T-helper 1 cell (primary cell): Measurements from ENCODE around the gene ILK.

ENCODE experiments used
- DNase-seq, 5 donors: peaks; one replicate each; pipeline ENCODE4 v3.0.0-alpha.2; 2012 to 2020

ILK gene

DNA sequence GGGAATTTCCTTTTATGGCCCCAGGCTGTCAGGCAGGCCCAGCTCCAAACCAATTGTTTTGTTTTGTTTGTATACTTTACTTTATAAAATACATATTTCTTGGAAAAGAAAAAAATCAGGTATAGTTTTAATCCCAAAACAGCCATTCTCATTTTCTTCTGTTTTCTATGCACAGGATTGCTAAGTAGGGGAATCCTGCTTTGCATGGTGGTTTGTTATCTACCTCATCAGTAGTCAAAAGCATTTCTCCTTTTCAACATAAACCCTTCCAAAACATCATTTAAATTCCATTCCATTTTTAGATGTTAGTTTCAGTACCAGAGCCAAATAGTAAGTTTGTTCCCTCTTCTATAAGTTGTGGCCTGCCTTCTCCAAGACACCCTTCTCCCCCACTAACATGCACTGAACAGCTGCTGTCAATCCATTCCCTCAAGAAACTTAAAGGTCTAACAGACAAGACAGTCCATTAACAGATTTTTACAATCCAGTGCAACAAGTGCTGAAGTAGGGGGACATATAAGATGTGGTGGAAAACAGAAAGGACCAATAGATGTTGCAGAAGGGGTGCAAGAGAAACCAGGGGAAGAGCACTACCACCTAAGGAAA, 3.7 kb downstream of the ILK start:
- DNase-seq, result no peak

DNA sequence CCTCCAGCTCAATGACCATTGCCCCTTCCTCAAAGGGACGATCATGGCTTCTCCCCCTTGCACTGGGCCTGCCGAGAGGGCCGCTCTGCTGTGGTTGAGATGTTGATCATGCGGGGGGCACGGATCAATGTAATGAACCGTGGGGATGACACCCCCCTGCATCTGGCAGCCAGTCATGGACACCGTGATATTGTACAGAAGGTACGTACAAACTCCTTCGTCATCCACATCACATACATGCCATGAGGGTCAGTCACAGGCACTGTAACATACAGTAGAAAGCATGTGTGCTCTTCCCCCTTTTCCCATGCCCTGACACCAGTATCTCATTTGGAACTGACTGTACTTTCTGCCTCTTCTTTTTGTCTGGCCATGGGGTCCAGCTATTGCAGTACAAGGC, 4.4 kb downstream of the ILK start:
- DNase-seq, result no peak

DNA sequence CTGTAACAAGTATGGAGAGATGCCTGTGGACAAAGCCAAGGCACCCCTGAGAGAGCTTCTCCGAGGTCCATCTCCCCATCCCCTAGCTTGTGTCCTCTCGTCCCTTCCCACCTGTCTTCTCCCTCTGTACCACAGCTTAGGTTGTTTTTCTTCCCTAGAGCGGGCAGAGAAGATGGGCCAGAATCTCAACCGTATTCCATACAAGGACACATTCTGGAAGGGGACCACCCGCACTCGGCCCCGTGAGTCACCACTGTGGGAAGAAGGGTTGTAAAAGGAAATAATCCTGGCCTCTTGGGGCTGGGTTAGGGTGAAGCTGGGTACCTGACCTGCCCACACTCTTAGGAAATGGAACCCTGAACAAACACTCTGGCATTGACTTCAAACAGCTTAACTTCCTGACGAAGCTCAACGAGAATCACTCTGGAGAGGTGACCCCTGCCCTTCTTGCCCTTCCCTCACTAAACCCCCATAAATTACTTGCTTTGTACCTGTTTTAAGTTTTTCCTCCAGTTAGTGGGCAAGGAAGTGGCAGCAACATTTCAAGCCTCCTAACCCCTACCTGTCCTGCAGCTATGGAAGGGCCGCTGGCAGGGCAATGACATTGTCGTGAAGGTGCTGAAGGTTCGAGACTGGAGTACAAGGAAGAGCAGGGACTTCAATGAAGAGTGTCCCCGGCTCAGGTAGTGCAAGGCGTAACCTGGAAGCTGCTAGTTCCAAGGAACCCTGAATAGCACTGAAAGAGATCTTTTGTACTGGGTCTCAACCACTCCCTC, 5.3 kb downstream of the ILK start:
- no peak for DNase-seq

DNA sequence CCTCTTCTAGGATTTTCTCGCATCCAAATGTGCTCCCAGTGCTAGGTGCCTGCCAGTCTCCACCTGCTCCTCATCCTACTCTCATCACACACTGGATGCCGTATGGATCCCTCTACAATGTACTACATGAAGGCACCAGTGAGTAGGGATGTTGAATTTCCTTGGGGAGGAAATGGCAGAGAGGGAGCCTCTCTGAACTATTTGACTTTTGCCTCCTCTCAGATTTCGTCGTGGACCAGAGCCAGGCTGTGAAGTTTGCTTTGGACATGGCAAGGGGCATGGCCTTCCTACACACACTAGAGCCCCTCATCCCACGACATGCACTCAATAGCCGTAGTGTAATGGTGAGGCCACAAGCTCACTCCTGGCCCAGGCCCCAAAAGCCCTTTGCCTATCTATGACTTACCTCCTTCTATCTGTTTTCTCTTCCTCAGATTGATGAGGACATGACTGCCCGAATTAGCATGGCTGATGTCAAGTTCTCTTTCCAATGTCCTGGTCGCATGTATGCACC, 6.0 kb downstream of the ILK start:
- no peak for DNase-seq

DNA sequence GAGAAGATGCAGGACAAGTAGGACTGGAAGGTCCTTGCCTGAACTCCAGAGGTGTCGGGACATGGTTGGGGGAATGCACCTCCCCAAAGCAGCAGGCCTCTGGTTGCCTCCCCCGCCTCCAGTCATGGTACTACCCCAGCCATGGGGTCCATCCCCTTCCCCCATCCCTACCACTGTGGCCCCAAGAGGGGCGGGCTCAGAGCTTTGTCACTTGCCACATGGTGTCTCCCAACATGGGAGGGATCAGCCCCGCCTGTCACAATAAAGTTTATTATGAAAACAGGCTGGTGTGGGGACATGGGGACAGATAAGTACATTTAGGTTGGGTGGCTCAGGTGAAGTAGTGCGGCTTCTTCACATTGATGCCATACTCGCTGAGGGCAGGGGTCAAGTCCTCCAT, 7.0 kb downstream of the ILK start:
- DNase-seq, result no peak

DNA sequence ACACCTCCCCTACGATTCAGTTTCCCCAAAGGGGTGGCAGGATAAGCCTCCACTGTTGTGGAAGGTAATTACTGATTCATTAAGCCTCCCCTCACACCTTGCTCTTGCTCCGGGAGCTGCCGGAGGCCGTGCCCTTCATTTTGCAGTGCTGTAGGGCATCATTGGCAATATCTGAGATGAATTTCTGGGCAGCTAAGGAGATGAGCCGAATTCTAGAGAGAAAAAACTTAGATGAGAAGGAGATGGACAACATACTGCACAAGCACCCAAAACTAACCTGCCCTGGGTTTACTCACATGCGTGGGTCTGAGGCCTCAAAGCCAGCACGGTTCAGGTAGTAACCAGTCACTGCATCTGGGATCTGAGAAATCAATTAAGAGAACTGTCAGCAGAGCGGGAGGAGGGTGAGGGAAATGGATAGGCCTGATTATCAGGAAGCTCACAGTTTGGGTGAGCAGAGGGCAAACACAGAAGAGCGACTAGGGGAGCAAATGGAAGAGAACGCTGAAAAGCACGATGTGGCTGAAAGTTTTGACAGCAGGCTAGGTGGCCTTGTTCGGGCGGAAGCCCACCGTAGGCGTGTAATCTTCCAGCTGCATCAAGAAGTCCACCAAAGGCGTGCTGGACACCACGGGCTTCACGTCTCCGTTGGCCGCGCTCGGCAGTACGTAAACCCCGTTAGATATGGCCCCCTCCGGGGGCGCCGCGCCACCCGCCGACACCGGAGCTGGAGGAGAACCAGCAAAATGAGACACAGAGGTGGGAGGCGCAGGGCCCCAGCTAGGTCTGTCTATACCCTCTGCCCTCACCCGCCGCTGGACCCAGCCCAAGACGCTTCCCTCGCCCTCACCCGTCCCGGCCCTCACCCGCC, 7.8 kb downstream of the ILK start:
- DNase-seq, result peak in 1 of 5 donors; percentile 22

DNA sequence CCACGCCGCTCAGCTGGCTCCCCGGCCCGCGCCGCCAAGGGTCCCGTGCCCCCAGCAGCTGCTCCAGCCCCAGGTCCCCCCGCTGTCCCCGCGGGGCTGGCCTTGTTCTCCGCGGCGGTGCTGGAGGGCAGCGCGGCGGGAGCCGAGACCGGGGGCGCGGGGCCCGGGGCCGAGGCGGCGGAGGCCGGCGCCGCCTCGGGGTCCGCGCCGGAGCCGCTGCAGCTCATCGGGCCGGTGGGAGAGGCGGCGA, 8.3 kb downstream of the ILK start:
- DNase-seq, result peak in 1 of 5 donors; percentile 36

DNA sequence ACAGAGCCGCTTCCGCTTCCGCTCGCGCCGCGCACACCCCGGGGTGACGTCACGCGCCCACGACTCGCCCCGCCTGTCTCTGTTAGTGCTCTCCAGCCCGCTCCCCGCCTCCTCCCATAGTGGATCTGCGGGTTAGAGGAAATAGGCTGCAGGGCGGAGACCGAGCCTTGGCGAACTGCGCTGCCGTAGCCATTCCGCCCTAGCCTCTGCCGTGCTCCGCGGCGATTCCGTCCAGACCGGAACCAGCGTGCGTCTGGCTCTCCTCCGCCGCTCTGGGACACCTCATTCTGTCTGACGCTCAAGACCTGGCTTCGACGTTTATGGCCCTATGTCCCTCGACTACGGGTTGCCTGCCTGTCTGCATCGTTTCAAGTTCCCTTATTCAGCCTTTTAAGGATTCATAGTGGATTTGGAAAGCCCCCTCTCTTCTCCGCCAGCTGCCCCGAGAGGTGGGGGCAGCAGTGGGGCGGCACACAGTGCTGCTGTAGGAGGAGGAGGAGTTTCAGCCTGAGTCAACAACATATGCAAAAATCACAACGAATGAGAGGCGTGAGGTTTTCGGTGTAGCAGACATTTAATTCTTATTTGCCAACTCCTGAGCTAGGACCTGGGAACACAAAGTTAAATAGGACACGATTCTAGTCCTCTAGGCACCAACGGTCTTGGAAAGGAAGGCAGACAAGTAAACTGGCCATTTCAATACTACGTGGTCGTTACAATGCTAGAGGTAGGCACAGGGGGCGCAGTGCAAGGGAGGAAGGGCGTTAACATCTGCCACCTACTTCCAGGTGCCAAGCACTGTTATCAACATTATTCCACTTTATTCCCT, 8.9 kb downstream of the ILK start, which contains the start of gene TAF10:
TAF10 (minus strand) TSS at position 4 of the 829 bp plus-strand sequence. CDS start 27 bp downstream, outside the sequence.
- DNase-seq, result peak; percentile 92 to 96 (median 95)

DNA sequence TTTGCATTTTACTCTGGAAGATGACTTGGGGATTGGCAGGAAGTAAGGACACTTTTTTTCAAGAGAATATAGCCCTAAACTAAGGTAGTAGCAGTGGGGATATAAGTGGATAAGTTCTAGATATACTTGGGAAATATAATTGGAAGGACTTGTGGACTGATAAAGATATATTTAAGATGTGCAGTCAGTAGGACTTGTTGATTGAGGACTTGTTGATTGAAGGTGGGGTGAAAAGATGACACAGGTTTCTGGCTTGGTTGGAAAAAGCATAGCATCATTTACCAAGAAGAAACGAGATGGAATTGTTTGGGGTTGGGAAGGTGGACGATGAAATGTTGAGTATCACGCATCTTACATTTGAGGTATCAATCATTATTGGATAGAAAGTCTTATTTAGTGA, 9.9 kb downstream of the ILK start:
- DNase-seq, result no peak

DNA sequence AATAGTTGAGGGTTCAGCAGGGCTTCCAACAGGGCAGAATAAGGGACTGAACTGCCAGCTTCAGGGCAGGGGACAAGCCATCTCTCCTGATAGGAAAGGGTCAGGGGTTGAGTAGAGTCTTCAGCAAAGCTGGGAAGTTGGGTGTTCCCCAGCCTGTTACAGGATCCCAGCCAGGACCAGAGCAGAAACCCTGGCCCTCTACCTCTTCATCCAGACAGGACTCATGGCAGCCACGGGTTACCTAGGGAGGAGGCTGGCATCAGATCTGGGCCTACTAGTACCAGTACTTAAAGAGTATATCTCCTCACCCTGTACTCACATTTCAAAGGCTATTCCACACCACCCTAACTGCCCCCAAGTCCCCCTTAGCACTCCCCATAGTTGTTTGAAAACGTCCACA, 10.9 kb downstream of the ILK start:
- no peak for DNase-seq

DNA sequence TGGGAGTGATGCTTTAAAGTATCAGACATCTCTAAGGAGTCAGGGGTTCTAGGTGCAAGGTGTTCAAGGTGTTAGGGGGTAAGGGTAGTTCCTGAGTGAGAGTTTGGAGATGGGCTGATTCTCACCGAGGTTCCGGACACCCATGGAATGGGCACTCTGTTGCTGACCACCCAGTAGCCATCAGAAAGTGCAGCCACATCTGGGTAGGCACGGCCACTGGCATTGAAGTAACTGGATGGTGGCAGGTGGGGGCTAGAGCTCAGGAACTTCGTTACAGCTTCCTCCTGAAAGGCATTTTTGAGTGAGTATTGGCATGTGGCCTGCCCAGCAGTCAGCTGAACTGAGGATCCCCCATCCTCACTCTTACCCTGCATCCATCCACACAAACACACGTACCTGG, 11.5 kb downstream of the ILK start:
- no peak for DNase-seq

DNA sequence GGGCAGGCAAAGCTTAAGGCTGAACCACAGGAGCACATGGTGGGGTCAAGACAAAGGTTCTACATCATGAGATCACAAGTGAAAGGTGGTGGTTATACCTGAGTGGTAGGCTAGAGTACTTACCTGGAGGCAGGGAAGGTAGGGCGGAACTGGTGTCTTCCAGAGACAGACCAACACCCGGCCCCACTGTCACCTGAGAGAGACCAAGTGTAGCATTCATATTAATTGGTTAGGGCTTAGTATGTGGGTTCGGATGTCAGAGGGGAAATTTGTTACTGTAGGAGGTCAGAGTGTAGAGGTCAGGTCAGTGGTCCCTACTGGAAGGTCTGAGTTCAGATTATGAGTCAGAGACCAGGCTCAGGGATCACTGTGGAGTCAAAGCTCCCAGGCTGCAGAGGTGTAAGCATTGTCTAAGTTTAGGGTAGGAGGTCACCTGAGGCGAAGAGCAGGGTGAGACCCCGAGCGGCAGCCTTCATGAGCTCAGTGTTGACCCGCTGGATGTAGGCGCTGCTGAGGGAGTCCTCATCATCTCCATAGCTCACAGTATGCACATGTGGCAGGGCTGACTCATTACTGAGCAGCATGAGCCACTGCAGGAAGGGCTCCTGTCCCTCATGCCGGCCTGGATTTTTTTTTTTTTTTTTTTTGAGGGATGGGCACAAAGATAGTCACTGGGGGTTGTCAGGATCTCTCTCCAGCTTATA, 12.5 kb downstream of the ILK start:
- no peak for DNase-seq

DNA sequence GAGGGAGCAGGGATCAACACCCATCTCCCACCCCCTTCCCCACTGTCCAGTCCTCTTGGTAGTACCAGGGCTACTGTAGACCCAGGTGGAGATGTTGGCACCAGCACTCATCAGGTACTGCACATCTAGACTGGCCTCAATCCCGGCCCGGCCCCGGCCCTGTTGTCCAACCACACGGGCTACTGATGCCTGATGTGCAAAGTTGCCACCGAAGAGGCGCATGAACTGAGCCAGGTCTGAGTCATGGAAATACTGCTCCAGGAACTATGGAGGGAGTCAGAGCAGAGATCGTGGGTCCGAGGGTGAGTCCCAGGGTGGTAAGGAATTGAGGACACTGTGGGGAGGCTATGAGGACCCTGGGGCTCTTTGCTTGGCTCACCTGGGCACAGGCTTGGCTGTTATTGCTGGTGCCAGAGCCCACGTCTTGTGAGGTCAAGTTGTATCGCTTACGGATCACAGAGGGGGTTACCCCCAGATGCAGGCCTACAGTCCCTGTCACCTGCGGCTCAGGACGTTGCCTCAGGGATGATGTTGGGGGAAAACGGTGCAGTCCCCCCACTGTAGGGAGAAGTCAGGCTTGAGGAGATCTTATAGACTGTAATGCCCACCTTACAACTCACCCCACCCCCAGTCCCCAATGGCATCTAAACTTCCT, 13.1 kb downstream of the ILK start:
- no peak for DNase-seq

DNA sequence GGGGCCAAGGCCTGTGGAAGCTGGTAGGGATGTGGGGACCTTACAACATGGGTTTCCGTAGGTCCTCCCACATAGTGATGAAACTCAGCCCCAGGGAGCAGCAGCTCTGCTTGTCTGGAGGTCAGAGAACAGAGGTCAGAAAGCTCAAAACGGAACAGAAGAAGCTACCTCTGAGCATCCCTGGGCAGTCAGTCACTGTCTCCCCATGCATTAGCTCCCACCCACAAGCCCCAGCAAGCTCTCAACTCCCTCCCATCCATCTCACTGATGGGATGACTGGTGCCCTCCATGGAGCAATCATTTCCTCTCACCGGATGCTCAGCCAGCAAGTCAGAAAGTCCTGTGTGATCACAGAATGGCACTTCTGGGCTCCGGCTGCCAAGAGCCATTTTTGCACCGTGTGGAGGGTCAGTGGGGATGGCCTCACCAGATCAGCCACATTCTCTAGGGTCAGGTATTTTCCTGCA, 13.8 kb downstream of the ILK start:
- no peak for DNase-seq

DNA sequence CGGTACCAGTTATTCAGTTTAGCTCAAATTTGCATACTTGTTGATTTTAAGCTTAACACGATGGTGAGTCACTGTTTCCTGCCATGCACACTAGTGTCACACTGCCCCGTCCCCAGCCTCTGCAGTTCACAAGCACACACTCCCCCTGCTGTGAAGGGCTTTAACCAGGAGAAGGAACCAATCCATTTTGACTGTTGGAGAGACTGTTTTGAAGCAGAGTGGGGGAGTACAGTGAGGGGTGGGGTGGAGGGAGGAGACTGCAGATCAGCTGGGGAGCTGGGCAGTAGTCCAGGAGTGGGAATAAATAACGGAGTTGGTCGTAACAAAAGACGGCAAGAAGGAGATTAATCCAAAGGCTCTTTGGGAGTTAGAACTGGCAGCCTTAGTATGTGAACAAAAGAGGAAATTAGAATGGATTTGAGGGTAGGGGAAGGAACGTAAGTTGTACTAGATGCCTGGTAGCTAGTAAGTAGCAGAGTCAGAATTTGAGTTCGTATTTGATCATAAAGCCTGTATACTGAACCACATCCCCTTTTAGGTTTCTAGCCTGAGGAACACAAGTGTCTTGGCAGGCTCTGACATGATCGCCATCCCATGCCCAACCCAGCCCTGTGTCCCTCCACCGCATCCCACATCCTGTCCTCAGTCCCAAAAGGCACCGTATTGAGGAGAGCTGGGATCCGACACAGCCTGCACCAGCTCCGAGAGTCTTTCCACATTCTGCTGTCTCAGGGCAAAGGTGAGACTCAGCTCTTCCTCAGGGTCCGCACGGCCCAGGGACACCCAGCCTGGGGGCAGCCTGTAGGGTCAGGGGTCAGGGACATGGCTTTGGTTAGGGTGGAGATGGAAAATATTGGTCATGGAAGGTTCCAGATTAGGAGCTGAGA, 14.8 kb downstream of the ILK start:
- DNase-seq, result peak; percentile 42 to 72 (median 60)

DNA sequence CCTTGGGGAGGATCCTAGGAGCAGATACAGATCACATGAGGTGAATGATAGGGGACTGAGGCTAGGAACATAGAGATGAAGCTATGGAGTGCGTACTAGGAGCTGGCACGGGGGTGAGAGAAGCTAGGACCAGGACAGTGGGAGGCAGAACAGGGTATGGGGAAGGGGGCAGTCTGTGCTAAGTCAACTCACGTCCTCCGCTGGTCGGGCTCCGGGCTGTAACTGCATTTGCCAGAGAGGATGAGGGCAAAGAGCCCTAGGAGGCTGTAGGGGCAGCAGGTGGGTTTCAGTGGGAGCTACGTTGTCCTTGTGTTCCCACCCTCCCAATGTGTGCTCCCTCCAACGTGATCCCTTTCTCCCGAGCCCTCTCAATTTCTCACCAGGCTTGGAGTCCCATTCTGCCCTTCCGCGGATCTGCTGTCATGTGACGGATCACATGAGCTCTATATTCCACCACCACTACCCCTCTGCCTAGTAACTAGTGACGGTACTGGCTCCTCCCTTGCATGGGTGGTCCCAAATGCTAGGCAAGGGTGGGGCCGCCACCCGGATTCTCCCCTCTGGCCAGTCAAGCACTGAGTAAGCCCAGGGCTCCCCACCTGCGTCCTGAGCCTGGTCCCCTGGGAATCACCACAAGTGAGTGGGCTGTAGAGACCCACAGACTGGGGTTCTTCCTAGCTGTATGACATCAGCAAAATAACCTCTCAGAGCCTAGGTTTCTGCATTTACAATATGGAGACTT, 15.6 kb downstream of the ILK start, which contains the start of gene TPP1:
TPP1 (minus strand) TSS at position 419 of the 742 bp plus-strand sequence; CDS start at position 397, 22 bp downstream.
- peak; percentile 77 to 89 (median 86) for DNase-seq

DNA sequence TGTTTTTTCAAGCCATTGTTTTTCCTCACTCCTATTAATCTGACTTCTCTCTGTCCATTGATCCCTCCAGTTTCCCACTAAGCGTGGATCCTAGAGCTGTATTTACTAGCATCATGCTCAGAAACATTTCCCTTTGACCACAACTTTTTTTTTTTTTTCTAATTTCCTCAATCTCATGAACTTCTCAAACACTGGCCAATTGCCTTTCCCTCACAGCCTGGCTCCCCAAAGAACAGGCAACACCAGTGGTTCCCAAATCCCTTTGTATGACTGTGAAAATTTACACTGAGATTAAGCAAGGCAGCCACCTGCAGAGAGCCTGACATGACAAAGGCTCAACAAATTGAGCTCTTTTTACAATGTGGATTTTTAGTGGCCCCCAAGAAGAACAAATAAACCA, 17.1 kb downstream of the ILK start:
- DNase-seq, result no peak

DNA sequence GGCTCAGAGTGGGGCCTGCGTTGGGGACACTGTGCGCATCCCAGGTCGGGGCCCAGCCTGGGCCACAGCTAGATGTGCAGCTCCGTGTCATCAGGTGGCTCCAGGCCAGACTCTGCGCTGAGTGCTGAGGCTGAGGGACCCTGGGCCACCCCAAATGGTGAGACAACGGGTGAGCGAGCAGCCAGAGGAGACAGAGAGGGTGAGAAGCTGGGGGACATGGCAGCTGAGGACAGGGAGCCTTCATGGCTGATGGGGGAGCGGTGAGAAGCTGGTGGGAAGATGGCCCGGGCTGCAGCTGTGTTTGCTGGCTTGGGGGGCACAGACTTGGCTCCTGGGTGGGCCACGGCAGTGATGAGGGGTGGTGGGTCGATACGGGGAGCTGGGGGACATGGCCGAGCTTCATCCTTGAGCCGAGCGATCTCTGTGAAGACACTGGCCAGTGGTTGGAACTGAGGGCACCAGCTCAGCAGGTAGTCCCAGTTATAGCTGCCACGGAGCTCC, 18.2 kb downstream of the ILK start:
- DNase-seq, result no peak
